Islet precursor cell (in vitro differentiated cells): Measurements from ENCODE around the gene UBE2Q1.
"Not testable (repeated sequence)": the region's sequence is repeated elsewhere in the genome, so short reads cannot be mapped to it uniquely, and the experiment has no call there.

ENCODE experiments used
- DNase-seq: peaks from one replicate; pipeline ENCODE4 v3.0.0-alpha.2; 2018

The UBE2Q1 gene

DNA sequence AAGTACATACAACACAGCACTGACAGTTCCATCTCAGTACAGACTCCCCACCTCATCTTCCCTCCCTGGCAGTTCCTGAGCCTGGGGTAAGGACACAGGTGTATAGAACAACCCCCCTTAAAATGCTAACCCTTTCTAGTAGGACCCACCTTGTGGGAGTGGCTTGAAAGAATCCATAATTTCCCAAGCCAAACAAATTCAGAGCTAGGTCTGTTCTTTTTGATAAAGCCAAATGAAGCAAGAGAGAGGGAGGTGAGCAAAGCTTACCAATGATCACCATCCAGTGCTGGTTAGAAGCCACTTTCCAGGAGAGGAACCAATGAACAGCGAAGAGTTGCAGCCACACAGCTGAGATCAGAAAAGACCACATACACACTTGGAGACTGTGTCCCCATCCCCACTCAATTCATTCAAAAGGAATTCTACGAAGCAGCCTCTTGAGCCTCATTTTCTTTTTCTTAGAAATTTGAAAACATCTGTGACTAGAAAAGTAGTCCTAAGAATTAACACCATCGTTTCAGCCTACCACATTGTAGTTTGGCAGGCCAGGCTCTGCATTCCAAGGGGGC lies 9.2 kb downstream of the UBE2Q1 start:
- no peak for DNase-seq

DNA sequence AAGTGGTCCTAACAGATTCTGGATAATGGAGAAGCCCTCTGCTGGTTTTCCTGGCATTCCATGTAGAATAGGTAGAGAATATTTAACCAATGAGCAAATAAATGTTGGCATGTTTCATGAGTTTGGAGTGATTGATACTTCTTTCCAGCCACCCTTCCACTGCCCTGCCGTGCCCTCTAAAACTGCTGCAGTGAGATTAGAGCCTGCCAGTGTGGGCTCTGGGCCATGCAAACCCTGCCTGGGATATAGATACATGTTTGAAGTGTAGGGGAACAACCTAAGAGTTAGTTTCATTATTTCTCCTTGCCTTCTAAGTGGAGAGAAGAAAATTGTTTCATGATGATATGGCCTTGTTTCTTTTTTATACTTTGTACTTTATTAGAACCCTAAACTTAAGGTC lies 10.4 kb downstream of the UBE2Q1 start:
- DNase-seq = no peak

DNA sequence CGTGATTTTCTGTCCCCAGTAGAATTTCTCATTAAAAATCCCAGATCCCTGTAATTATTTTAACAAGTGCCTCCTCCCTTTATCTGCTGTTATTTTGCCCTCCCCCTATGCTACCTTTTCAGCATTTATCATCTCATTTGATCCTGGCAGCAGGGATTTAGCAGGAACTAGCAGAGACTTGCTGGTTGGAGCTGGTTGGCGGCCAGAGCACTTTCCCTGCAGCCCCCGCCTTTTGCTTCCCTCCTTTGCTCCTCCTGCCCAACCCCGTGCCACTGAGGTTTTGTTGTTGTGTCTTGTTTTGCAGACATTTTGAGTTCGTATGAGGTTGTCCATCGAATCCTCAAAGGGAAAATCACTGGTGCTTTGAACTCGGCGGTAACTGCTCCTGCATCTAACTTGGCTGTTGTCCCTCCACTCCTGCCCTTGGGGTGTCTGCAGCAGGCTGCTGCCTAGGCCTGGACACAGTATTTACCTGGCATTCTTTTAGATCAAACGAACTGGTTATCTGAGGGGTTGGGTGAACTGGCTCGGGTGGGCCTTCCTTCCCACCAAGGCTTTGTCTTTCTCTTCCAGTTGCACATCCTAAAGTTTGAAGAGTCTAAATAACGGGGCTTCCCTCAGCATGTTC lies 11.2 kb downstream of the UBE2Q1 start:
- no peak for DNase-seq

DNA sequence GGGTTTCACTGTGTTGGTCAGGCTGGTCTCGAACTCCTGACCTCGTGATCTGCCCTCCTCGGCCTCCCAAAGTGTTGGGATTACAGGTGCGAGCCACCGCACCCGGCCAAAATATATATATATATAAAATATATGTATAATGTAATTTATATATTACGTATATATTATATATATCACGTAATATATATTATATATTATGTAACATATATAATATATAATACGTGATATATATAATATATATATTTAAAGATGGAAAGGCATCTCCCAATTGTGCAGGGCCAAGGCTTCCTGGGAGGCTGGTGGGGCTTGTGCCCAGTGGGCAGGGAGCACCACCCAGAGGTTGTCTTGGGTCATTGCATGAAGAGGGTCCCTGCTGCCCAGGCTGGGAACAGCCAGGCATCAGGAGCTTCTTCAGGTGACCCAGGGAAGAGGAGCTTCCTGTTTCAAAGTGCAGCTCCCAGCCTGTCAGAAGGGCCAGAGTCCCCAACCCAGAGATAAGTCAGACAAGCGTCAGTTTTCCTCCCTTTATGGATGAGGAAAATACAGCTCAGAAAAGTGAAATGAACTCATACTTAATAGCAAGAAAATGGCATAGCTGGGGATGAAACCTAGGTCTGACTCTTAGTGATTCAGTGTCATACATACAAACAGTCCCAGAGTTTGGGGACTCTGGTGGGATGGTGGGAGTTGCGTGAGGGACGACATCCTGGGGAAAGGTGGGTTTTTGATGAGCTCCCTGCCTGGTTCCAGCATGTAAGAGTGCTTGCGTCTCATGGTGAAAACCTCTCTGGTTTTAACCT lies 12.0 kb downstream of the UBE2Q1 start:
- DNase-seq = peak; percentile 89

- DNase-seq = no peak
Observed at GRCh38 chr1:154541231-154541630, 17.2 kb downstream of the UBE2Q1 start.

DNA sequence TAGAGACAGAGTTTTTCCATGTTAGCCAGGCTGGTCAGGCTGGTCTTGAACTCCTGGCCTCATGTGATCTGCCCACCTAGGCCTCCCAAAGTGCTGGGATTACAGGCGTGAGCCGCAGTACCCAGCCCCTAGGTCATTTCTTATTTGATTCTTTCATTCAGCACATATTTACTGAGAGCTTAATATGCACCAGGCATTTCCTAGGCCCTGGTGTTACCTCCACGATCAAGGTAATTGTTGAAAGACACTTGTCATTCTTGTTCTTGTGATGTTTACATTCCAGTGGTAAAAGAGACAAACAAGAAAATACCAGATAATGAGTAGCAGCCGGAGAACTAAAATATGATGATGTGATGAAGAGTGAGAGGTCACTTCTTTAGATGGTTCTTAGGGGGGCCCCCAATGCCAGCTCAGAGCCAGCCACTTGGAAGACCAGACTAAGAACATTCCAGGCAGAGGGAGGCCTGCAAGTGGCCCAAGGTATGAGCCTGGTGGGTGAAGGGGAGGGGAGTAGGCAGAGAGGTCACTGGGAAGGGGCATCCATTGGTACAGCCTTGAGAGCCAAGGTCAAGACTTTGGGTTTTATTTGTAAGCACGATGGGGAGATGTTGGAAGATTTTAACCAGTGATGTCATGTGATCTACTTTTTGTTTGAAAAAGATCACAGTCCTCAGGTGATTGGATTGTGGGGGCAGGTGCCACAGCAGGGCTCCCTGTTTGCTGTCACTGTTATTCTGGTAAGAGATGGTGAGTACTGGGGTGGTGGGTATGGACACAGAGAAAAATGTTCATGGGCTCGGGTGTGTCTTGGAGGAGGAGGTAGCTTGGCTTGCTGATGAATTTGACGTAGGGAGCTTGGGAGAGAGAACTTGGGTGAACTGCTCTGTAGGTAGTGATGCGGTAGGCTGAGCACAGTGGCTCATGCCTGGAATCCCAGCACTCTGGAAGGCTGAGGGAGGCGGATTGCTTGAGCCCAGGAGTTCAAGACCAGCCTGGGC lies 18.7 kb downstream of the UBE2Q1 start:
- no peak for DNase-seq

DNA sequence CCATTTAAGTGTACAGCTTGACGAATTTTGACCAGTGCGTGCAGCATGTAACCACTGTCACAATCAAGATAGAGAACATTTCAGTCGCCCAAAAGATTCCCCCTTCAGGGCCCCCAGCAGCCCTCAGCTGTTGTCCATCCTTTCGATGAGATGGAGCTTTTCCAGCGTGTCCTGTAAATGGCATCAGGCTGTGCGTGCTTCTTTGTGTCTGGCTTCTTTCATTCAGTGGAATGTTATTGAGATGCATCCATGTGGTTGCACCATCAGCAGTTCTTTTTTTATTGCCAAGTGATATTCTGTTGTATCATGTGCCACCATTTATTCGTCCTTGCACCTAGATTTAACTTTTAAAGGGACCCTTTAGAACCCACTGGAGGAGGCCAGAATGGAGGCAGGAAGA lies 21.9 kb downstream of the UBE2Q1 start:
- no peak for DNase-seq

GRCh38 chr1:154533952-154534844 lies 24.3 kb downstream of the UBE2Q1 start:
- DNase-seq = peak; percentile 74

DNA sequence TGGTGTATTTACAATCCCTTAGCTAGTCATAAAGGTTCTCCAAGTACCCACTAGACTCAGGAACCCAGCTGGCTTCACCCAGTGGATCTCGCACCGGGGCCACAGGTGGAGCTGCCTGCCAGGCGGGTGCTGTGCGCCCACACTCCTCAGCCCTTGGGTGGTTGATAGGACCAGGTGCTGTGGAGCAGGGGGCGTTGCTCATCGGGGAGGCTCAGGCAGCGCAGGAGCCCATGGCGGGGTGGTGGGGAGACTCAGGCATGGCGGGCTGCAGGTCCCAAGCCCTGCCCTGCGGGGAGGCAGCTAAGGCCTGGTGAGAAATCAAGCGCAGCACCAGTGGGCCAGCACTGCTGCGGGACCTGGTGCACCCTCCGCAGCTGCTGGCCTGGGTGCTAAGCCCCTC lies 26.5 kb downstream of the UBE2Q1 start:
- DNase-seq = not testable (repeated sequence)

- no peak for DNase-seq
Observed at GRCh38 chr1:154529308-154529707, 29.2 kb downstream of the UBE2Q1 start.

- no peak for DNase-seq
Observed at GRCh38 chr1:154527192-154527591, 31.3 kb downstream of the UBE2Q1 start.

- DNase-seq = peak; percentile 83
Observed at GRCh38 chr1:154524881-154525280, 33.6 kb downstream of the UBE2Q1 start.

DNA sequence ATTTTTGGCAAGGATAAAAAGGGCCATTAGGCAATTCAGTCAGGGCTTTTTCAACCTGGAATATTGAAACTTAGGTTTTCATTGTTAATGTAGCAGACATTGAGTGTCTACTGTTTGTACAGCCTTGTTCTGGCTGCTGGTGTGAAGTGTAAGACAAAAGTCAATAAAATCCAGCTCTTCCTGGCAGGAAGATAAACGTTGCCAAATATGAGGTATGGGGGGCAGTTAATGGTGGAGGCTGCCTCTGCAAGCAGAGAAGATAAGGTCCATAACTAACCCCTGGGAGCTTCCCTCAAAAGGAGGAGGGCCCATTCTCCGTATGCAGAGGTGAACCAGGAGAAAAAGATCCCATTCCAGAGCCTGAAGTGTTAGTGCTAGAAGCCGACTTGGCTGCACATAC lies 36.8 kb downstream of the UBE2Q1 start:
- DNase-seq = no peak

DNA sequence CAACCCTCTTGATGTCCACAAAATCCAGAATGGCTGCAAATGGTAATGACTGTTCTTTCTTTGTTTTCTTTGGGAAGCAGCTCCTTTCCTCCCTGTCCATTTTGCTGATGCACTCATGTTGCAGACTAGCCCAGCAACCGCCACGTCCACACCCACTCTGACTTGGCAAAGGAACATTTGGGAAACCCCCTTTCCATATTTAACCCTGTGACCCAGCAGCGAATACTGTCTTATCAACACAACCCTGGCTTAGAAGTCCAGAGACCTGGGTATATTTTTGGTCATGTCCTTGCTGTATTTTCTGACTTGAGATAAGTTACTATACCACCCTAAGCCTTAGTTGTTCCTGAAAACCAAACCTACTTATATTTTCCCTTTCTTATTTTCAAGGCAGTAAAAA lies 38.1 kb downstream of the UBE2Q1 start:
- DNase-seq = no peak

DNA sequence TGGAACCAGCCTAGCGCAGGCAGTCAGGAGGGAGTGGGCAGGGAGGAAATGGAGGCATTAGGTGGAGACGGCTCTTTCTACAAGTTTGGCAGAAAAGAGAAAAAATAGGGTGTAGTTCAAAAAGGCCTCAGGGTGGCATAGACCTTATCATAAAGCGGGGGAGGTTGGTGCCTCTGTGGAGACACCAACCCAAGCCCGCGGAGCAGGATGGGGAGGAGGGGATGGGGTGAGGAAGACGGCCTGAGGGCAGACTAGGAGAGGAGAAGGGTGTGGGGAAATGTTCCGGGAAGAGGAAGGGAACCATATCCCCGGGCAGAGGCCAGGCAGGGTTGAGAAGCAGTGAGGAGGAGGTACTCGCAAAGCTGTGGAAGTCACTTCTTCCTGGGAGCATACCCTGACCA lies 38.9 kb downstream of the UBE2Q1 start:
- DNase-seq = no peak

GRCh38 chr1:154517661-154518060 lies 40.8 kb downstream of the UBE2Q1 start:
- no peak for DNase-seq

DNA sequence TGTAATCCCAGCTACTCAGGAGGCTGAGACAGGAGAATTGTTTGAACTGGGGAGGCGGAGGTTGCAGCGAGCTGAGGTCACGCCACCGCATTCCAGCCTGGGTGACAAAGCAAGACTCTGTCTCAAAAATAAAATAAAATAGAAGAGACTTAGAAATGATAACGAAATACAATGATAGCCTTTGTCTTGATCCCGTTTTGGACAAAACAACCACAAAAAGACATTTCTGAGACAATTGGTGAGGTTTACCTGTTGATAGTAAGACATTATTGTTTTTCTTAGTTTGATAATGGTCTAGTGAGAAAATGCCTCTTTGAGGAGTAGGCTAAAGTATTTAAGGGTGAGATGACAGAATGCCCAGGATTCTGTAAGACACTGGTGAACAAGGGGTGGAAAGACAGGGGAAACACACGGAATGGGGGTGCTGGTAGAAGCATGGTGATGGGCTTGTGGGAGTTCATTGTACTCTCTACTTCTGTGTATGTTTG lies 44.4 kb downstream of the UBE2Q1 start:
- no peak for DNase-seq

DNA sequence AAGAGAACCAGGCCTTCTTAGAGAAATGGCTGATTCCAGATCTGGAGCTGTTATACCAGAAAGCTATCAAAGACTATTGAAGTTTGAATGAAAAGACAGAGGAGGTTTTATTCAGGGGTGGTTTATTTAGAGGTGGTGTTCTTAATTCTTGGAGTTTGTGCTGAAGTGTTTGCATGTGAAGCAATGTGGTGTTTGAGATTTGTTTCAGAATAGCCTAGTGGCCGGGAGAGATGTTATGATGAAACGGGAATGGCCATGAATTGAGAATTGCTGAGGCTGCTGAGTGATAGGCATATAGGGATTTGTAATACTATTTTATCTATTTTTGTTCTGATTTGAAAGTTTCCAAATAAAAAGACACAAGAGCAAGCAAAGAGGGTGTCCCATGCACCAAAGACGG lies 45.7 kb downstream of the UBE2Q1 start:
- DNase-seq = no peak

GRCh38 chr1:154503898-154504297 lies 54.6 kb downstream of the UBE2Q1 start:
- no peak for DNase-seq

GRCh38 chr1:154502744-154503115 lies 55.7 kb downstream of the UBE2Q1 start:
- DNase-seq = no peak

GRCh38 chr1:154502066-154502743 lies 56.3 kb downstream of the UBE2Q1 start, which contains the start of the genes SHE and TDRD10:
SHE (minus strand) TSS chr1:154502412; CDS start chr1:154502026, 386 bp downstream.
TDRD10 (plus strand) TSS chr1:154502219; CDS start chr1:154506904, 4,685 bp downstream.
- no peak for DNase-seq
